Small intestine (tissue), 7 donors: ENCODE data around the gene EDEM1. TPM values are rescaled to one million over a fixed set of nuclear protein-coding genes. Genes with fewer than 3 reads are reported as not detected.
A peak's percentile ranks its signal among the peaks of the same experiment; 100 is the strongest.
"Not testable (repeated sequence)": the region's sequence is repeated elsewhere in the genome, so short reads cannot be mapped to it uniquely, and the experiment has no call there.

Experiments used
- DNase-seq, 2 donors: peaks; one replicate each; pipeline versions ENCODE4 v3.0.0 to v3.0.0-alpha.2; 2013
- FAIRE-seq: peaks from 2 replicates; lab custom pipeline; 2012; peaks lifted over from hg19 to GRCh38; lab: Jason Lieb, UNC
- H3K27ac ChIP-seq, 3 donors: one replicate each; pipeline ENCODE4 v1.5.1; 2013; ENCODE audit warnings: low read length in 2 of 3, mild to moderate bottlenecking in 2 of 3, control low read depth in 1 of 3, inconsistent platforms in 1 of 3, low read depth in 1 of 3, moderate library complexity in 1 of 3
- H3K27me3 ChIP-seq, 3 donors: one replicate each; pipeline ENCODE4 v1.6.1; 2013; ENCODE audit warnings: low read length in 3 of 3, inconsistent platforms in 1 of 3; ENCODE audit not compliant: control insufficient read depth in 3 of 3, insufficient read depth in 3 of 3
- H3K36me3 ChIP-seq, 3 donors: one replicate each; pipeline ENCODE4 v1.6.1; 2013; ENCODE audit warnings: low read length in 3 of 3, inconsistent platforms in 1 of 3, low read depth in 1 of 3, mild to moderate bottlenecking in 1 of 3, moderate library complexity in 1 of 3; ENCODE audit not compliant: control insufficient read depth in 3 of 3, insufficient read depth in 2 of 3
- H3K4me1 ChIP-seq, 3 donors: one replicate each; pipeline ENCODE4 v1.6.1; 2013; ENCODE audit warnings: low read length in 2 of 3, inconsistent platforms in 1 of 3, low read depth in 1 of 3, mild to moderate bottlenecking in 1 of 3, moderate library complexity in 1 of 3; ENCODE audit not compliant: control insufficient read depth in 3 of 3, insufficient read depth in 2 of 3
- H3K4me3 ChIP-seq, 3 donors: one replicate each; pipeline ENCODE4 v1.5.1; 2013; ENCODE audit warnings: low read length in 3 of 3, control low read depth in 1 of 3, inconsistent platforms in 1 of 3, low read depth in 1 of 3, mild to moderate bottlenecking in 1 of 3, moderate library complexity in 1 of 3
- H3K9me3 ChIP-seq, 2 donors: one replicate each; pipeline ENCODE4 v1.6.1; 2013; ENCODE audit warnings: low read depth in 1 of 2, low read length in 1 of 2; ENCODE audit not compliant: control insufficient read depth in 2 of 2, insufficient read depth in 1 of 2
- WGBS, 3 donors: extraction: QIAGEN DNeasy Blood & Tissue Kit; methylation state at CpG; one replicate each; pipeline ENCODE4 v1.1.7; 2013; 5-methylcytosine and 5-hydroxymethylcytosine counted together
- polyA plus RNA-seq, 4 donors: library from polyadenylated mRNA; stranded (reverse) in 3 of 4; unstranded in 1 of 4; fragments of 200-250 nt in 3 of 4; fragments of 120-200 nt in 1 of 4; gene quantifications; one replicate each; pipeline versions ENCODE4 v1.2.1 to v1.2.3, GENCODE V29; 2013
- donor health status: healthy with polysubstance abuse.
- donor health status: control.
- donor health status: control.
- donor health status: Bipolar disorder and iron deficiency.
- donor health status: healthy.

Gene EDEM1
- polyA plus RNA-seq, 4 donors, result 4.0 to 27.1 (median 9.1) TPM

GRCh38 chr3:5145120-5145519, 42.4 kb upstream of the EDEM1 start:
- Histone ChIP-seq H3K27me3 (no peaks in the 10 kb centered on the region), H3K36me3 (peaks cover 2 to 15% (median 2%) of the 10 kb centered on the region in 3 donors), H3K4me3 (no peak overlapping the region), H3K4me1 (peaks cover 0 to 3% (median 0%) of the 10 kb centered on the region in 3 donors), H3K27ac (no peak overlapping the region), H3K9me3 (peaks cover 0 to 36% of the 10 kb centered on the region in 2 donors)
- FAIRE-seq (no peak), DNase-seq (no peak)
- 85 to 98% (median 92%) methylated on average over 5 of the region's 5 CpGs for WGBS, 3 donors

GRCh38 chr3:5147152-5147551, 40.4 kb upstream of the EDEM1 start:
- H3K4me3 ChIP-seq, H3K4me1 ChIP-seq, H3K27ac ChIP-seq, DNase-seq, H3K27me3 ChIP-seq, FAIRE-seq: not testable (repeated sequence)
- WGBS, 3 donors, result 88 to 99% (median 96%) methylated on average over 5 of the region's 5 CpGs
- H3K9me3 ChIP-seq, result peaks cover 0 to 34% of the 10 kb centered on the region in 2 donors
- peaks cover under 1 to 17% (median 2%) of the 10 kb centered on the region in 3 donors for H3K36me3 ChIP-seq

DNA sequence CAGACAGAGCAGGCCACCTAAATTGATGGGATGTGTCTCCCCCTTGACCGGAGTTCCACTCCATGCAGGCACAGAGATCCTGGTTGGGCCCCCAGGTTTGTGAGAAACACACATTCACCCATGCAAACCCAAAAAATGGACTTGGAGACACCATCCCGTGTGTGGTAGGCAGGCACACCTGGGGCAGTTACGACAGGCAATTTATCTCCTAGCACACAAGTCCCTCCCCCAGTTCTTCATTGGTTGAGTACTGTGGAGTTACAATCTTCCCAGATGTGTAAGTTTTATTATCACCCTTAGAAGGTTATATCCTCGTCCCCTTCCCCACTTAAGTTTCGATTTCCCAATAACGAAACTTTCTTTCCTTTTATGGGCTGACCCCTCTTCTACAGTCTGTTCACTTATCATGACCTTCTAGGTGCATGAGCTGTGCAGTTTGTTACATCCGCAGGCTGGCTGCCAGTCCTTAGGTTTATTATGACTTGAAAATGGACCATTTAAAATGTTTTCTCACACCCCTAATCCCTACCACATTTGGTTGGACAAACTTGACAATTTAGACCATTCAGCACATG, 38.1 kb upstream of the EDEM1 start:
- 79 to 84% (median 83%) methylated on average over 7 of the region's 7 CpGs for WGBS, 3 donors
- no peak overlapping the region for H3K4me3 ChIP-seq
- no peak overlapping the region for H3K27ac ChIP-seq
- peaks cover 0 to 15% (median 2%) of the 10 kb centered on the region in 3 donors for H3K36me3 ChIP-seq
- FAIRE-seq, result no peak
- H3K27me3 ChIP-seq, result no peaks in the 10 kb centered on the region
- H3K9me3 ChIP-seq, result peaks cover 0 to 19% of the 10 kb centered on the region in 2 donors
- H3K4me1 ChIP-seq, result no peaks in the 10 kb centered on the region
- DNase-seq, result no peak

- WGBS, 3 donors, result 92 to 97% (median 94%) methylated on average over 6 of the region's 6 CpGs
- Histone ChIP-seq H3K27ac (no peak overlapping the region), H3K4me1 (no peaks in the 10 kb centered on the region), H3K36me3 (peaks cover 0 to 14% (median 2%) of the 10 kb centered on the region in 3 donors), H3K27me3 (no peaks in the 10 kb centered on the region), H3K4me3 (no peak overlapping the region), H3K9me3 (peaks cover 0 to 11% of the 10 kb centered on the region in 2 donors)
- FAIRE-seq (no peak), DNase-seq (no peak)
These were observed 35.9 kb upstream of the EDEM1 start for GRCh38 chr3:5151586-5151985.

DNA sequence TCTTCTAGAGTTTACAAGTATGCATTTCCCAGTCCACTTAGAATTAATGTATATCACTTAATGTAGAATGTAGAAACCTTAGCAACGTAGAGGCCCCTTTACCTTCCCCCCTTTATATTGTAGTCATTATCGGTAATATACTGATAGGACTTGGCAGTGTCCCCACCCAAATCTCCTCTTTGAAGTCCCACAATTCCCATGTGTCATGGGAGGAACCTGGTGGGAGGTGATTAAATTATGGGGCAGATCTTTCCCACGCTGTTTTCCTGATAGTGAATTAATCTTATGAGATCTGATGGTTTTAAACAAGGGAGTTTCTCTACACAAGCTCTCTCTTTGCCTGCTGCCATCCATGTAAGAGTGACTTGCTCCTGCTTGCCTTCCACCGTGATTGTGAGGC, 34.4 kb upstream of the EDEM1 start:
- Histone ChIP-seq H3K36me3 (peaks cover 0 to 15% (median 2%) of the 10 kb centered on the region in 3 donors), H3K4me3 (no peak overlapping the region), H3K27ac (peak overlapping the region in 1 of 3 donors; percentile 11), H3K27me3 (no peaks in the 10 kb centered on the region), H3K4me1 (no peaks in the 10 kb centered on the region), H3K9me3 (peaks cover 0 to 11% of the 10 kb centered on the region in 2 donors)
- no peak for FAIRE-seq
- 79 to 87% (median 84%) methylated on average over 4 of the region's 4 CpGs for WGBS, 3 donors
- DNase-seq, result no peak

DNA sequence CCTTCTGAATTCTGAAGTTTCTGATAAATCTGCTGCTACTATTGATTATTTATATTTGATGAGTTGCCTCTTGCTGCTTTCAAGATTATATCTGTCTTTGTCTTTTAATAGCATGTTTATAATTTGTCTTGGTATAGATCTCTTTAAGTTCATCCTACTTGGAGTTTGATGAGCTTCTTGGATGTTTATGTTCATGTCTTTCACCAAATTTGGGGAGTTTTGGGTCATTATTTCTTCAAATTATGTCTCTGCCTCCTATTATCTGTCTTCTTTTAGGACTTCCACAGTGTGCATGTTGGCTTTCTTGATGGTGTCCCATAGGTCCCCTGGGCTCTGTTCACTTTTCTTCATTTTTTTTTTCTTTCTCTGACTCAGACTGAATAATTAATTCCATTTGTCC, 32.3 kb upstream of the EDEM1 start:
- Histone ChIP-seq H3K9me3 (peaks cover 0 to 11% of the 10 kb centered on the region in 2 donors), H3K27me3 (no peaks in the 10 kb centered on the region), H3K36me3 (peaks cover 0 to 10% (median 0%) of the 10 kb centered on the region in 3 donors), H3K27ac (no peak overlapping the region), H3K4me1 (no peaks in the 10 kb centered on the region), H3K4me3 (no peak overlapping the region)
- DNase-seq (no peak), FAIRE-seq (no peak)

GRCh38 chr3:5160321-5160720, 27.2 kb upstream of the EDEM1 start:
- DNase-seq, result no peak
- no peak overlapping the region for H3K4me3 ChIP-seq
- H3K27me3 ChIP-seq, result no peaks in the 10 kb centered on the region
- 68 to 79% (median 70%) methylated on average over 3 of the region's 3 CpGs for WGBS, 3 donors
- peaks cover 0 to 3% (median 0%) of the 10 kb centered on the region in 3 donors for H3K36me3 ChIP-seq
- no peaks in the 10 kb centered on the region for H3K9me3 ChIP-seq
- no peak for FAIRE-seq
- peaks cover 0 to 5% (median 2%) of the 10 kb centered on the region in 3 donors for H3K4me1 ChIP-seq
- no peak overlapping the region for H3K27ac ChIP-seq

DNA sequence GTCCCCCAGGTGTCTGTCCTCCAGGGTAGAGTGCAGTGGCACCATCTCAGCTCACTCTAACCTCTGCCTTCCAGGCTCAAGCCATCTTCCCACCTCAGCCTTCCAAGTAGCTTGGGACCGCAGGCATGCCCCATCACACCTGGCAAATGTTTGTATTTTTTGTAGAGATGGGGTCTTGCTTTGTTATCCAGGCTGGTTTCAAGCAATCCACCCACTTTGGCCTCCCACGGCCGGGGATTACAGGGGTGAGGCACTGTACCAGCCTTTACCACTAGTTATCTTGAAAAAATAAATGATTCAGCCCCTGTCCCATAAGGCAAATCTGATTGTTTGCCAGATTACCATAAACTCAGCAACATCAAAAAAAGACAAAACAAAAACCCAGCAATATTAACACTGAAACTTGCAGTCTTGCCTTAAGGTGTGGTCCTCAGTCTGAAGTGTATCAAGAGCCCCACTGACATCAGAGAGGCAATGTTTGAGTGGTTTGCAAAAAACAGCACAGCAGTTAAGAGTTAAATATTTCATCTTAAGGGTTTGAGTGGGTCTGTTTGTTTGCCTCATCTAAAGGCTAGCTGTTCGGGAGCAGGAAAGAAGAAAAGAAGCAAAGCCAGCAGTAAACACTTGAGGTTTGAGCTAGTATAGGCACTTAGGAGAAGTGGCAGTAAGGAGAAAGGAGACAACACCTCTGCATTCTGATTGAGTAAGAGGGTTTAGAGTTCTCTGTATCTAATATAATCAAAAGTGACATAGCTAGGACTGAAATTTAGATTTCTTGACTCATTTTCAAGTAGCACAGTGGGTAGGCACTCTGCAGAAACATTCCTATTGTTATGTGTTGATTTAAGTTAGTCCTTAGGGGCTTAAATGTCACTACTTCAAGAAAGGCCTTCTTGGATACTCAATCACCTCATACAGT, 26.3 kb upstream of the EDEM1 start:
- peaks cover 0 to 5% (median 2%) of the 10 kb centered on the region in 3 donors for H3K4me1 ChIP-seq
- DNase-seq (no peak), FAIRE-seq (no peak)
- H3K4me3 ChIP-seq, result no peak overlapping the region
- peaks cover 0 to 3% (median 0%) of the 10 kb centered on the region in 3 donors for H3K36me3 ChIP-seq
- 66 to 79% (median 77%) methylated on average over 4 of the region's 4 CpGs for WGBS, 3 donors
- no peaks in the 10 kb centered on the region for H3K27me3 ChIP-seq
- no peak overlapping the region for H3K27ac ChIP-seq
- H3K9me3 ChIP-seq, result no peaks in the 10 kb centered on the region
